Vagina (tissue), 2 donors: ENCODE results near the gene CST6.

ENCODE experiments used
- POLR2A ChIP-seq, 2 donors: fragments of 450-650 bp; IDR thresholded peaks; one replicate each; pipeline ENCODE4 v1.6.1; 2017; ENCODE audit warnings: antibody characterized with exemption in 2 of 2, mild to moderate bottlenecking in 2 of 2, moderate library complexity in 2 of 2
- POLR2AphosphoS5 ChIP-seq, 2 donors: sonication (generic); formaldehyde crosslinking; IDR thresholded peaks; one replicate each; pipeline ENCODE4 v1.9.0; 2017; ENCODE audit warnings: antibody characterized with exemption in 2 of 2, mild to moderate bottlenecking in 2 of 2, low read depth in 1 of 2; ENCODE audit not compliant: insufficient read depth in 1 of 2
- TF ChIP-seq, protein P1 (sequence below), 3 experiments: fragments of 450-650 bp in 2 of 3; fragments of 200-600 bp in 1 of 3; sonication (generic) in 1 of 3; IDR thresholded peaks; one replicate each; pipeline ENCODE4 v1.5.1; 2017 to 2019; ENCODE audit warnings: antibody characterized with exemption in 3 of 3, mild to moderate bottlenecking in 2 of 3, moderate library complexity in 2 of 3

DNA sequence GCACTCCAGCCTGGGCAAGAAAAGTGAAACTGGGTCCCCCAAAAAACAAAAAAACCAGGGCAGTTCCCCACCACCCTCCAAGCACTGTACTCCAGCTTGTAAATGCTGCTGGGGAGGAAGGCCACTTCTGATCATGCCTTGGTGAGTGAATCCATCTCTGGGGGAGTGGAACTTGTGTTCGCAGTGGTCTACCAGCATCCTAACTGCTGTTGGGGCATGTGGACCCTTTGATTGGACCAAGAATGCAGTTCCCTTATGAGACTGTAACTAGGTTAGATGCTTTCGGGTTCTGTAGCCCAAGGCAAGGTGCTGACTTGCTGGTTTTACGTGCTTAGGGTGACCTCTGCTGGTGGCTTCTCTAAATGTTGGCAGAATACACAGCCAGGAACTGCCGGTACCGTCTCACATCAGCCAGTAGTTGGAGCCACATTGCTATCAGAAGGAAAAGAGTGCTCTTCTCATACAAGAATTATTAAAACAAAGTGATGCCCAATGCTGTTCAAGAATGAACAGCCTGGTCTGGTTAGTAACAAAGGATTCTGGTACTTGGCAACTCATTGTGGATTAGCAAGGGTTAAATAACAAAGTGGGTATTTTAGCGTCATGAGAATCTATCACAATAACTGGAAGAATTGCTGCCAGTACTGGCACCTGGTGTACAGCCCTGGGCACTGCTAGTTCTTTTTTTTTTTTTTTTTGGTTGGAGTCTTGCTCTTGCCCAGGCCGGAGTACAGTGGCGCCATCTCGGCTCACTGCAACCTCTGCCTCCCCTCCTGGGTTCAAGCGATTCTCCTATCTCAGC is 22.8 kb upstream of the CST6 start:
- TF ChIP-seq POLR2AphosphoS5 (IDR thresholded peaks at IDR 0.05; ENCODE audit: insufficient read depth in 1 of 2, low read depth in 1 of 2) = peak in 1 of 2 donors; percentile 91
- TF ChIP-seq, protein P1, sequence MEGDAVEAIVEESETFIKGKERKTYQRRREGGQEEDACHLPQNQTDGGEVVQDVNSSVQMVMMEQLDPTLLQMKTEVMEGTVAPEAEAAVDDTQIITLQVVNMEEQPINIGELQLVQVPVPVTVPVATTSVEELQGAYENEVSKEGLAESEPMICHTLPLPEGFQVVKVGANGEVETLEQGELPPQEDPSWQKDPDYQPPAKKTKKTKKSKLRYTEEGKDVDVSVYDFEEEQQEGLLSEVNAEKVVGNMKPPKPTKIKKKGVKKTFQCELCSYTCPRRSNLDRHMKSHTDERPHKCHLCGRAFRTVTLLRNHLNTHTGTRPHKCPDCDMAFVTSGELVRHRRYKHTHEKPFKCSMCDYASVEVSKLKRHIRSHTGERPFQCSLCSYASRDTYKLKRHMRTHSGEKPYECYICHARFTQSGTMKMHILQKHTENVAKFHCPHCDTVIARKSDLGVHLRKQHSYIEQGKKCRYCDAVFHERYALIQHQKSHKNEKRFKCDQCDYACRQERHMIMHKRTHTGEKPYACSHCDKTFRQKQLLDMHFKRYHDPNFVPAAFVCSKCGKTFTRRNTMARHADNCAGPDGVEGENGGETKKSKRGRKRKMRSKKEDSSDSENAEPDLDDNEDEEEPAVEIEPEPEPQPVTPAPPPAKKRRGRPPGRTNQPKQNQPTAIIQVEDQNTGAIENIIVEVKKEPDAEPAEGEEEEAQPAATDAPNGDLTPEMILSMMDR (IDR thresholded peaks at IDR 0.05) = peak; percentile 87 to 99 (median 98)
- TF ChIP-seq POLR2A (IDR thresholded peaks at IDR 0.05) = no peak
